NCI-H2227 (cell line): ENCODE data around the gene RAD51.

Source experiments
- DNase-seq: peaks from one replicate; lab custom pipeline; 2025; ENCODE audit not compliant: unreplicated experiment; lab: John Stamatoyannopoulos, UW

The RAD51 gene

DNA sequence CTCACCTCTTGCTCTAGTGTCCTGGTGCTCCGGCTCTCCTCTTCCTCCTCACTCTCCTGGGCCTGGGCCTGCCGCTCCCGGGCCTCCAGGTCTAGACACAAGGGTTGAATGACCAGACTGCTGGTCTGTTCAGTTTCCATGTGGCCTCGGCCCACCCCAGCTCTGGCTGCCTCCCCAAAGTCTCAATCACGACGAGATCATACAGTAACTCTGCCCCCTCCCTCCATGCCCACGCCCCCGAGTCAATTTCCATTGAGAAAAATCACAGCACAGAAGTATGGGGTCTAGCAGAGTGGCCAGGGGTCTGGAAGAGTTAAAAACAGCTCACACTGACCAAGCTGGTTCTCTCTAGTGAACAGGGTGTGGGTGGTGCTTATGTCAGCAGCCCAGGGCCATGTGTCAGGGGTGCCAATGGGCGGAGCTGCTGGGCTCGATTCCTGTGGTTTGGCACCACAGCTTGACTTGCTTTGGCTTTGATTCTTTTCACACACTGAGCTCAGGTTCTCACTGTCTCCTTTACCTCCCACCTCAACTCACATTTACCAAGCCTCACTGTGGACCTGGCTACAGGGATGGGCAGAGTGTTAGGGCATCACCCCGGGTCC, 81.7 kb downstream of the RAD51 start:
- no peak for DNase-seq
